Measurements from ENCODE around the gene MYO7A.

The MYO7A gene

GRCh38 chr11:77204754-77205466 is 76.9 kb downstream of the MYO7A start:
- H3K4me3 ChIP-seq (ENCODE audit: low read depth, low read length), result no peak overlapping the region
- TF ChIP-seq CTCF (IDR thresholded peaks at IDR 0.05; ENCODE audit: low read depth, low read length, missing control alignments), result no peak
- in situ Hi-C loops (cut with HindIII; ENCODE audit: low sequenced_read_pairs), result loop anchor here (5.0 to 10.0 kb wide), 3 partner anchors 32 to 350 kb away; no protein-coding TSS in a partner anchor
- no peak for DNase-seq (ENCODE audit: low read depth)

GRCh38 chr11:77205467-77206263 is 77.6 kb downstream of the MYO7A start:
- DNase-seq (ENCODE audit: low read depth), result no peak
- H3K4me3 ChIP-seq (ENCODE audit: low read depth, low read length), result no peak overlapping the region
- in situ Hi-C loops (cut with HindIII; ENCODE audit: low sequenced_read_pairs), result loop anchor here (10.0 kb wide), 2 partner anchors 279 to 349 kb away; no protein-coding TSS in a partner anchor
- no peak for TF ChIP-seq CTCF (IDR thresholded peaks at IDR 0.05; ENCODE audit: low read depth, low read length, missing control alignments)

DNA sequence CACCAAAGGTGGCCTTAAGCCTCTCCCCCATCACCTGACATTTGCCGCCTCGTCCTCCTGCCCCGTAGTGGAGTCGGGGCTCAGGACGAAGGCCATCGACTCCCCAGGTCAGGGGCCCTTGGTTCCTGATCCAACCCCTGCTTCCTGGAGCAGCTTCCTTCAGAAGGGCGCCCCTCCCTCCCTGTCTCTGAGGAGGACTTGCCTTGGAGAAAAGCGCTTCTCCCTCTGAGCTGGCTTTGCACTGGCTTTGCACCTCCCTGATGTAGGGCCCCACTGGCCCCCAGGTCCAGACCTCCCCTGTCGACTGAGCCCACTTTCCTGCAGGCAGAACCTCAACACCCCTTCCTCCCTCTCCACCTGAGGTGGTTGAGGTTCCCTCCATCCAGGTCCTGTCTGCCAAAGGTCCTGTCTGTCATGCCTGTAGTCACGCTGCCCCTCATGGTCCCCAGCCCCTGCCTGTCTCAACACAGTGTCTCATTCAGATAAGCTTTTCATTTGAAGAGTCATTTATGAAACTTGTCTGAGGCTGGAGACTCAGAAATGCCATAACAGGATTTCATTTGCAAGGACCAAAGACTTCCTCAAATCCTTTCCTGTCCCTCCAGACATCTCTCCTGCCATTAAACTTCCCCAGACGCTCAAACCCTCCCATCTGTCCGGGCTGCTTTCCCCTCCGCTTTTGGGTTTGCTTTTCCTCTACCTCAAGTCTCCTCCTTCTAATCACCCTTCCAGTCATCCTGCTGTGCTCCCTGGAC is 78.4 kb downstream of the MYO7A start:
- in situ Hi-C loops (cut with HindIII; ENCODE audit: low sequenced_read_pairs), result loop anchor here (10.0 kb wide), 2 partner anchors 278 to 348 kb away; no protein-coding TSS in a partner anchor
- H3K4me3 ChIP-seq (ENCODE audit: low read depth, low read length), result no peak overlapping the region
- TF ChIP-seq CTCF (IDR thresholded peaks at IDR 0.05; ENCODE audit: low read depth, low read length, missing control alignments), result no peak
- no peak for DNase-seq (ENCODE audit: low read depth)

DNA sequence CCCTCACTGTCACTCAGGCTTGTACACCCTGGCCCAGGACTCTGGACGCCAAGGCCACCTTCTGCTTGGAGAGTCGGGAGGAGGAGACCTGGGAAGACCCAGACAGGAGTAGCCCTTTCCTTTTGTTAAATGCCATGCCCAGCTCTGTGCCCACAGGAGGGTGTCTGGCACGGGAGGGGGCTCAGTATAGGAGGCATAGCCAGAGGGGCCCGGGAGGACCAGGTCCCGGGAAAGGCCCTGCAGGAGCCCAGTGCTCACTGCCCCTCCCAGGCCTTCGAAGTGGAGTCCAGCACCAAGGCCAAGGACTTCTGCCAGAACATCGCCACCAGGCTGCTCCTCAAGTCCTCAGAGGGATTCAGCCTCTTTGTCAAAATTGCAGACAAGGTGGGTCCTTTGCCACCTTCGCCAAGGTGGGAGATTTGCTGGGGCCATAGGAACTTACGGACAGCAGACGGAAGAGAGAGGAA is 79.0 kb downstream of the MYO7A start:
- in situ Hi-C loops (cut with HindIII; ENCODE audit: low sequenced_read_pairs), result loop anchor here (10.0 kb wide), 2 partner anchors 278 to 348 kb away; no protein-coding TSS in a partner anchor
- no peak for DNase-seq (ENCODE audit: low read depth)
- H3K4me3 ChIP-seq (ENCODE audit: low read depth, low read length), result no peak overlapping the region
- TF ChIP-seq CTCF (IDR thresholded peaks at IDR 0.05; ENCODE audit: low read depth, low read length, missing control alignments), result no peak

DNA sequence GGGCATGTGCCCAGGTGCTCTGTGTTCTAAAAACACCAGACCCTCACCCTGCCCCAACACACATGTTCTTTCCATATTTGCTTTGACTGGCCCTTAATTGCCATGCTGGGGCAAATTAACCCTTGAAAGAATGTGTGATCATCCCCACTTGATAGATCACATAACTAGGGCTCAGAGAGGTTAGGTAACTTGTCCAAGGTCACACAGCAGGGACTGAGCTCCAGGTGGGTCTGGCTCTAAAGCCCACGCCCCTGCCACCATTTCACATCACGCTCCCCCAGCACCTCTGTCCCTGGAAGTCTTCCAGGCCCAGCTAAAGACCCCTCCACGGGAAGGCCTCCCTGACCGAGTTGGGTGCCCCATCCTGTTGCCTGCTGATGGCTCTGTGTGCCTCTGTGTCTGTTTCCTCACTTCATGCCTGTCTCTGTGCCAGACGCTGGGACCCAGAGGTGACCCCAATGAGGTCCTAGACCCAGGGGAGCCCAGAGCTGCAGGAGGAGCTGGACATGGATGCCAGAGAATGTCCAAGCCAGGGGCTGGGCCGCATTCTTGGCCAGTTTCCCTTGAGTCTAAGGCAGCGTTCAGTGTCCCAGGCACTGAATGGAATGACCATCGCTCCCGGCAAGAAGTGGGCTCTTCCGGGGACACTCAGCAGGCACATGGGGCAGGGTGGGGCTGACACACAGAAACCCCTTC is 79.7 kb downstream of the MYO7A start:
- TF ChIP-seq CTCF (IDR thresholded peaks at IDR 0.05; ENCODE audit: low read depth, low read length, missing control alignments), result no peak
- no peak for DNase-seq (ENCODE audit: low read depth)
- no peak overlapping the region for H3K4me3 ChIP-seq (ENCODE audit: low read depth, low read length)
- in situ Hi-C loops (cut with HindIII; ENCODE audit: low sequenced_read_pairs), result loop anchor here (10.0 kb wide), 2 partner anchors 277 to 347 kb away; no protein-coding TSS in a partner anchor

All from astrocyte of the cerebellum (primary cell).